GM19351 (cell line): ENCODE results near the gene ANO1.

Source experiments
- ATAC-seq: cut with Tn5 transposase; IDR thresholded peaks from one replicate; pipeline ENCODE4 v1.9.1; 2021; ENCODE audit warnings: mild to moderate bottlenecking, moderate library complexity; ENCODE audit not compliant: unreplicated experiment

Gene ANO1

GRCh38 chr11:70049045-70049444, 29.1 kb upstream of the ANO1 start:
- no peak for ATAC-seq

- ATAC-seq: no peak
Observed at GRCh38 chr11:70050243-70050642, 27.9 kb upstream of the ANO1 start.

GRCh38 chr11:70054004-70054403, 24.1 kb upstream of the ANO1 start:
- no peak for ATAC-seq

- no peak for ATAC-seq
Observed at GRCh38 chr11:70055444-70055843, 22.7 kb upstream of the ANO1 start.

- ATAC-seq: no peak
Observed at GRCh38 chr11:70057080-70057479, 21.0 kb upstream of the ANO1 start.

GRCh38 chr11:70059971-70060370, 18.1 kb upstream of the ANO1 start:
- ATAC-seq: no peak

- no peak for ATAC-seq
Observed at GRCh38 chr11:70060611-70061293, 17.4 kb upstream of the ANO1 start.

GRCh38 chr11:70061734-70062133, 16.4 kb upstream of the ANO1 start:
- ATAC-seq: no peak

- no peak for ATAC-seq
Observed at GRCh38 chr11:70063121-70063520, 15.0 kb upstream of the ANO1 start.

- ATAC-seq: no peak
Observed at GRCh38 chr11:70063555-70063954, 14.6 kb upstream of the ANO1 start.

- ATAC-seq: no peak
Observed at GRCh38 chr11:70064008-70064725, 13.9 kb upstream of the ANO1 start.

- ATAC-seq: no peak
Observed at GRCh38 chr11:70064726-70065317, 13.3 kb upstream of the ANO1 start.

- ATAC-seq: no peak
Observed at GRCh38 chr11:70065318-70066135, 12.6 kb upstream of the ANO1 start.

GRCh38 chr11:70066136-70066520, 12.0 kb upstream of the ANO1 start:
- ATAC-seq: no peak

GRCh38 chr11:70066628-70067027, 11.5 kb upstream of the ANO1 start:
- ATAC-seq: no peak

- no peak for ATAC-seq
Observed at GRCh38 chr11:70067036-70067435, 11.1 kb upstream of the ANO1 start.

GRCh38 chr11:70067591-70068341, 10.4 kb upstream of the ANO1 start:
- no peak for ATAC-seq

- ATAC-seq: no peak
Observed at GRCh38 chr11:70068345-70068744, 9.8 kb upstream of the ANO1 start.

- ATAC-seq: no peak
Observed at GRCh38 chr11:70068950-70069349, 9.2 kb upstream of the ANO1 start.

GRCh38 chr11:70070706-70071105, 7.4 kb upstream of the ANO1 start:
- ATAC-seq: no peak

GRCh38 chr11:70071996-70072395, 6.1 kb upstream of the ANO1 start:
- ATAC-seq: no peak
